PC-9 (cell line): ENCODE data around the gene CCDC30.

ENCODE experiments used
- CTCF ChIP-seq: fragments of 200-600 bp; sonication (generic); conservative IDR thresholded peaks from 2 replicates; pipeline ENCODE4 v1.6.1; 2017; ENCODE audit warnings: mixed run types, antibody characterized with exemption, mild to moderate bottlenecking, moderate library complexity
- EZH2 ChIP-seq: fragments of 200-600 bp; sonication (generic); IDR thresholded peaks from 2 replicates; pipeline ENCODE4 v1.8.0; 2017; ENCODE audit warnings: antibody characterized with exemption, low read depth

GRCh38 chr1:42674682-42675081 is 211.6 kb downstream of the CCDC30 start:
- TF ChIP-seq CTCF (no peak), EZH2 (no peak)
